ENCODE results near the gene TCP11L2.

DNA sequence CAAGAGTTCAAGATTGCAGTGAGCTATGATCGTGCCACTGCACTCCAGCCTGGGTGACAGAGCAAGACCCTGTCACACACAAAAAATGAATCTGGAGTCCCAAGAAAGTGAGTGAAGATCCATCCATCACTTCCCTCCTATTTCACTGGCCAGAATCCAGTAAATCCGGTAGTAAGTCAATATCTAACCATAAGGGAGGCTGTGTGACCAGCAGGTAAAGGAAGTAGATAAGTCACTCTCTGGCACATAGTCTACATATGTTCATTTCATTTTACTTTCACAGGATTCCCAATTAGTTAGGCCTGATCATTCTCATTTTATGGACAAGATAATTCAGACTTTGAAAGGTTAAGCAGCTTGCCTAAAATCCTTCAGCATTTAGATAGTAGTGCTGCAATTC is 11.9 kb upstream of the TCP11L2 start:
- TF ChIP-seq EZH2phosphoT487 (IDR thresholded peaks at IDR 0.05; ENCODE audit: insufficient read depth, low read depth): no peak
- no peak for TF ChIP-seq EZH2 (IDR thresholded peaks at IDR 0.05; ENCODE audit: insufficient read depth, poor library complexity, severe bottlenecking)
